Forelimb muscle (tissue), 1 donor: Measurements from ENCODE around the gene SLAMF1. TPM values are rescaled to one million over a fixed set of nuclear protein-coding genes. Genes with fewer than 3 reads are reported as not detected.
"Not testable (repeated sequence)": the region's sequence is repeated elsewhere in the genome, so short reads cannot be mapped to it uniquely, and the experiment has no call there.

Source experiments
- DNase-seq: peaks from one replicate; pipeline ENCODE4 v3.0.0-alpha.2; 2013; ENCODE audit warnings: low read depth
- polyA plus RNA-seq: library from polyadenylated mRNA; unstranded; fragments of 120-200 nt; gene quantifications from one replicate; pipeline ENCODE4 v1.2.1, GENCODE V29; 2013; ENCODE audit not compliant: insufficient read length

Gene SLAMF1
- polyA plus RNA-seq, 1 donor: 0.05 TPM

DNA sequence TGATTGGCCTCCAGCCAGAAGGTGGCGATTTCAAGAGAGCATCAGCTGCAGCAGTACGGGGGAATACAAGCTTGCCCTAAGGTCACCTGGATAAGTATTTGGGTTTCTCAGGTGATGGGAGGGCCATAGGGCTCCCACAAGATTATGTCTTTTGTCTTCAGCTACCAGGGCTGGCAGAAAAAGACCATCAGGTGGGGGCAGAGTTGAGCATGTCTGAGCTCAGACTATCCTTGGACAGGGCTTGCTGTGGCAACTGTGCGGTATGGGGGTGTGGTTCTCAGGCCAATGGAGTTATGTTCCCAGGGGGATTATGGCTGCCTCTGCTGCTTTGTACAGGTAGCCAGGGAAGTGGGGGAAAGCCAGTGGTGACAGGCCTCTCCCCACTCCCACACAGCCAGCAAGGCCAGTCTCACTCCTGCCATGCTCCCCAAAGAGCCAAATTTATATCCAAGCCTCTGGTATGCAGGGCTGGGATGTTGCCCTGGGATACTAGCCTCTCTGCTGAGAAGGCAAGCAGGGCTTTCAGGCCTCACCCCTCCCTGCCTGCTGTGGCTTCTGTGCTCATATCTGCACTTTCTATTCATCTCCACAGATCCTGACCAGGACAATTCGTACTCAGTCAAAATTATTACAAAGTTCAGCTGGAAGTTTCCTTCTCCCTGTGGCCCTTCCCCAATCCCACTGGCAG, 40.9 kb downstream of the SLAMF1 start:
- no peak for DNase-seq

DNA sequence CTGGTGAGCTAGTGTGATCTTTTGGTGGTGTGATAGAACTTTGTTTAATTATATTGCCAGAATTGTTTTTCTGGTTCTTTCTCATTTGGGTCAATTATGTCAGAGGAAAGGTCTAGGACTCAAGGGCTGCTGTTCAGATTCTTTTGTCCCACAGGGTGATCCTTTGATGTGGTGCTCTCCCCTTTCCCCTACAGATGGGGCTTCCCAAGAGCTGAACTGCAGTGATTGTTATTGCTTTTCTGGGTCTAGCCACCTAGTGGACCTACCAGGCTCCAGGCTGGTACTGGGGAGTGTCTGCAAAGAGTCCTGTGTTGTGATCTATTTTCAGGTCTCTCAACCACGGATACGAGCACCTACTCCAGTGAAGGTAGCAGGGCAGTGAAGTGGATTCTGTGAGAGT, 41.6 kb downstream of the SLAMF1 start:
- DNase-seq: no peak

GRCh38 chr1:160597705-160598104, 49.1 kb downstream of the SLAMF1 start:
- DNase-seq: no peak

GRCh38 chr1:160597051-160597450, 49.8 kb downstream of the SLAMF1 start:
- DNase-seq: no peak

DNA sequence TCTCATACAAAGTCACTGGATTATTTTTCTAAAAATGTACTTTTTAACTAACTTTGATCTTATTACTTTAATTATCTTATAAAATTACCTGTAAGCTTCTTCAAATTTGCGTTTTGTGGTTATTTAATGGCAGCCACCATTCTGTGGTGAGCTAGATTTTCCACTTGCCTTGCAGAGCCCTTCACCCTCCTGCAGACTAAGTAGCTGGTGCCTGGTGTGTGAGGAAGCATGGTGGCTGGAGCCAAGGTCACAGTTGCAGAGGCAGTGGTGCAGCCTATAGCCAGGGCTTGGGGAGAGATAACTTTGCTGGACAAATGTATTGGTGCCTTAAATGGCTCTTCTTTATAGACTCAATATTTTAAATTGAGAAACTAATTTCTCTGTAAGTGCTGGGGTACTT, 56.4 kb downstream of the SLAMF1 start:
- no peak for DNase-seq

DNA sequence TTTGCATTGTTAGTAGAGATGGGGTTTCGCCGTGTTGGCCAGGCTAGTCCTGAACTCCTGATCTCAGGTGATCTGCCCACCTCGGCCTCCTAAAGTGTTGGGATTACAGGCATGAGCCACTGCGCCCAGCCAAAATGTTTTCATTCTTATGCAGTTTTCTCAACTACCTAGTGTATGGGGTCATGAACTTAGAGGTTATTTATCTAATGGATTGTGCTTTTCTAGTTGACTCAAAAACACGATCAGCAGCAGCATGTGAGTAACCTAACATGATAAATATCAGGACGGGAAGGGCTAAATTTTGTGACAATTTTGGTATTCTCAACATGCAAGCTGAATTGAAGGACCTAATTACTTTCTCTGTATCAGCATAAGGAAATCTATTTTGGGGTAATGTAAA, 58.4 kb downstream of the SLAMF1 start:
- DNase-seq: no peak

DNA sequence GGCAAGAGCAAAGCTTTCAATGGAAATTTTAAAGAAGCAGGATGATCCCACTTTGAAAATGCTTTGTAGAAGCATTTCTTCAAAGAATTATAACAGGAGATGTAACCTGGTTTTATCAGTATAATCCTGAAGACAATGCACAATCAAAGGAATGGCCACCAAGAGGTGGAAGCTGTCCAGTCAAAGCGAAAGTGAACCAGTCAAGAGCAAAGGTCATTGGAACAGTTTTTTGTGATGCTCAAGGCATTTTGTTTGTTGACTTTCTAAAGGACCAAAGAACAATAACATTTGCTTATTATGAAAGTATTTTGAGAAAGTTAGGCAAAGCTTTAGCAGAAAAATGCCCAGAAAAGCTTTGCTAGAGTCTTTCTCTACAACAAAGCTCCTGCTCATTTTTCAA, 62.1 kb downstream of the SLAMF1 start:
- no peak for DNase-seq

GRCh38 chr1:160582976-160583375, 63.9 kb downstream of the SLAMF1 start:
- not testable (repeated sequence) for DNase-seq

DNA sequence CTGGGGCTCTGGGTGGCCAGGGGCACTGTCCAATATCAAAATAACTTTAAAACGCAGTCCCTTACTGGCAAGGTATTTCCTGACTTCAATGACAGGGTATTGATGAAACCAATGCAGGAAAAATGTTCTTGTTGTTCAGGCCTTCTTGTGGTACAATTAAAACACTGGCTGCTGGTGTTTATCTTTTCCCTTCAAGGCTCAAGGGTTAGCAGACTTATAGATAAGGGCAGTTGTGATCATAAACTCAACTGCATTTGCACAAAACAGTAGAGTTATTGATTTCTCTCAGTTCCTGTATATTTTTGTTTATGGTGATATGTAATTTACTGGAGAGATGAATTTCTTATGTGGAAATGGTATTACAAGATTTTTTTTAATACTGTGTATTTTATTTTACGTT, 64.9 kb downstream of the SLAMF1 start:
- no peak for DNase-seq

DNA sequence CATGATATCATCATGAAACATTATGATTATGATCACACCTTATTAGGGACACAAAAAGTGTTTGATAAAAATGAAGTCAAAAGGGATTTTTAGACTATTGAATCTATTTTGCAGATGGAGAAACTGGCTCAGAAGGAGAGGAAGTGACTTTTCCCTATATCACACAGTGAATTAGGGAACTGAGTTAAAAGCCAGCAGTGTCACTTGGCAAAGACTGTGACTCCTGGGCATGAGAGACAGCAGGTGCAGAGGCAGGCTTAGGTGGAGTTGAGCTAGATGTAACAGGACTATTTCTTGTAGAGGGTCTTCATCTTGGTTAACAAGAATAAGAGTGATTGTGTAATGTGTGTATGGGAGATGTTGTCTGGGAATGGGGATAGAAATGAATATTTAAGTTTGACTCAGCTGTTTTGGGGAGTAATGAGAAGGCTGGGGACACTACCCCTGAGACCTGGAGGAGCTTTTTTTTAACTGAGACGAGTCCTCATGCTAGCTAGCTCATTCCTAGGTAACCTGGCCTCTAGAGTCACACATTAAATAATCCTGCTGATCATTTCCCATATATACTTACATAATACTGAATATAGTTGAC, 66.5 kb downstream of the SLAMF1 start:
- no peak for DNase-seq

DNA sequence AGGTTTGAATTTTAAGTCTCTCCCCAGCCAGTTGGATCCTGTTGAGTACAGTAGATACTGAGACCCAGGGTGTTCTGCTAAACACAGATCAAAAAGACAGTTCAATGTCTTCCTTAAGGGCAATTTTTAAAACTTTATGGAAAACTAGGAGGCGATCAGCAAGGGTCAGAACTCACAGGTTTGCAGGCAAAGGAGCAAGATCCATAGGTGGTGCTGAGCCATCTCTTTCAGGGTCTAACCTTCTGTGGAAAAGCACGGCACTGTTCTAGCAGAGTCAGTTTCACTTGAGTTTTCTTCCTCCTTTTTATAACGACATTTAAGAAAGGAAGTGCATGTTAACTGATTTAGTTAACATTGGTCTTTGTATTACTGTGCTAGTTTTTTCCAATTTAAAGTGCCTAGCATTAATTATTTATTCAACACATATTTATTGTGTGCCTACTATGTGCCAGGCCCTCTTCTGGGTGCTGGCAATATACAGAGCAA, 67.6 kb downstream of the SLAMF1 start, which contains the start of gene CD84:
CD84 (minus strand) TSS at position 281 of the 486 bp plus-strand sequence; CDS start at position 222, 59 bp downstream.
- DNase-seq: no peak

GRCh38 chr1:160578525-160579191, 68.2 kb downstream of the SLAMF1 start:
- no peak for DNase-seq

DNA sequence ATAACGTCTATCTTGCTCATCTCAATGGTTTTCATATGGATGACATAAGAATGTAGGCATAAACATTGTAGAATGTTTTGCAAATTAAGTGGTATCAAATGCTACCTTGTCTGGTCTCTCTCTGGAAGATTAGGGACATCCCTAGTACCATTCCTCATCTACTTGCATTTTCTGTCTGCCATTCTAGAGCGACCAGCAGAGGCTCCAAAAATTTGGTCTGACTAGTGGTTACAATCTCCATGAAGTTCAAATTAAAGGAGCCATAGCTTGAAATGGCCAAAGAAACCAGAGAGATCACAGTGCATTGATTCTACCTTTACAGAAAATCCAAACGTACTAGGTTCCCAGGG, 68.7 kb downstream of the SLAMF1 start:
- no peak for DNase-seq

- no peak for DNase-seq
Observed at GRCh38 chr1:160577671-160578070, 69.2 kb downstream of the SLAMF1 start.

- DNase-seq: no peak
Observed at GRCh38 chr1:160576884-160577283, 70.0 kb downstream of the SLAMF1 start.

GRCh38 chr1:160576390-160576789, 70.5 kb downstream of the SLAMF1 start:
- no peak for DNase-seq

DNA sequence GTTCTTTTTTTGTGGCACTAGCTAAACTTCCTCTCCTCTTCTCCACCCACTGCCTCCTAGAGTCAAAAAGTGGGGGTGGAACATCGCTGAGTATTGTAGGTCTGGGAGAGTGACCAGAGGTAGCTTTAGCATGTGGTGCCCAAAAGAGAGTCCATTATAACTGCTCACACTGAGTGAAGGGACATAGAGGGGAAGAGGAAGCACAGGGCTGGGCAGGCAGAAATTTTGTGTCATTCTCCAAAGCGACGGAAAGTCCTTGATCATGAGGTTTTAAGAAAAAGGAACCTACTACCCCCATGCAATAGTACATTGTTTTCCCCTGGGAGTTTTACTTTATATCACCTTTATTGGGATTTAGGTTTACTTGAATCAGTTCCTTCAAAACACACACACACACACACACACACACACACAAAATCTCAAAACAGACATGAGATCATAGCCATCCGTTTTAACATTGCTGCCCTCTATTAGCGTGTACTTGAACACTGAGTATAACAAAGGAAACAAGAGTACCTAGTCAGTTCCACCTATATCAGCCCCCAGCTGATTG, 71.7 kb downstream of the SLAMF1 start:
- no peak for DNase-seq

- no peak for DNase-seq
Observed at GRCh38 chr1:160570840-160571239, 76.0 kb downstream of the SLAMF1 start.

- no peak for DNase-seq
Observed at GRCh38 chr1:160569806-160570205, 77.0 kb downstream of the SLAMF1 start.

DNA sequence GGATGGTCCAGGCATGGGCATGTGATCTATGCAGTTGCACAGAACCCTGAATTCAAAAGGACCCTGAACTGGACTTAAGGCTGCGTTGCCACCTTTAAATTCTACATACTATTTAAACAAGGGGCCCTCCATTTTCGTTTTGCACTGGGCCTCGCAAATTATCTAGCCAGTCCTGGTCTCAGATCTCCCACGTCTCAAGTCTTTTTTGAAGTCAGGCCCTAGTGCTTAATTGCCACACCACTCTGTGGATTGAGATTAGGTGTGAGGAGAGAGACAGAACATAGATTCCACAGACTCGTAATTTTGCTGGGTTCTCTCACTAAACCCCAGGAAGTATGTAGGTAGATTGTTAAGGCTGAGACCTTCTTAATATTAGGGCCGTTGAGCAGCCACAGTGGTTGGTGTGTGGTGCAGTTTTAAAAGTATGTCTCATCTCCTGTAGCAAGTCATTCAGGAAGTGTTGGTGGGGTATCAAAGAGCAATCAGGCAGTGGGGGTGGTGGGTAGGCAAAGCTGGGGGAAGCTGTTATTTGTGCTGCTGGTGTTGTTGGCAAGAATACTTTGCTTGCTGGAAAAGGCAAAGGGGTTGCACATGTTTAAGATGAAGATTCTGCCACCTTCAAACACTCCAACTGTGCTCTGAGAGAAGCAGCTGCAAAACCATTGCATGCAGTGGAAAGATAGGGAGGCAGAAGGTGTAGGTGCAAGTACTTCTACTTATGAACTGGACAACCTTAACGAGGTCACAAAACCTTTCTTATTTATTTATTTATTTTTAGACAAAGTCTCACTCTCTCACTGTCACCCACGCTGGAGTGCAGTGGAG, 78.8 kb downstream of the SLAMF1 start:
- DNase-seq: no peak

GRCh38 chr1:160567341-160567740, 79.5 kb downstream of the SLAMF1 start:
- no peak for DNase-seq

GRCh38 chr1:160565564-160565963, 81.3 kb downstream of the SLAMF1 start:
- no peak for DNase-seq
